DMS114 treated with DMSO at 0.1 percent for 48 hours (cell line): Measurements from ENCODE around the gene POP7.

Experiments
- DNase-seq: peaks from one replicate; lab custom pipeline; 2025; ENCODE audit not compliant: unreplicated experiment; lab: John Stamatoyannopoulos, UW

Gene POP7

DNA sequence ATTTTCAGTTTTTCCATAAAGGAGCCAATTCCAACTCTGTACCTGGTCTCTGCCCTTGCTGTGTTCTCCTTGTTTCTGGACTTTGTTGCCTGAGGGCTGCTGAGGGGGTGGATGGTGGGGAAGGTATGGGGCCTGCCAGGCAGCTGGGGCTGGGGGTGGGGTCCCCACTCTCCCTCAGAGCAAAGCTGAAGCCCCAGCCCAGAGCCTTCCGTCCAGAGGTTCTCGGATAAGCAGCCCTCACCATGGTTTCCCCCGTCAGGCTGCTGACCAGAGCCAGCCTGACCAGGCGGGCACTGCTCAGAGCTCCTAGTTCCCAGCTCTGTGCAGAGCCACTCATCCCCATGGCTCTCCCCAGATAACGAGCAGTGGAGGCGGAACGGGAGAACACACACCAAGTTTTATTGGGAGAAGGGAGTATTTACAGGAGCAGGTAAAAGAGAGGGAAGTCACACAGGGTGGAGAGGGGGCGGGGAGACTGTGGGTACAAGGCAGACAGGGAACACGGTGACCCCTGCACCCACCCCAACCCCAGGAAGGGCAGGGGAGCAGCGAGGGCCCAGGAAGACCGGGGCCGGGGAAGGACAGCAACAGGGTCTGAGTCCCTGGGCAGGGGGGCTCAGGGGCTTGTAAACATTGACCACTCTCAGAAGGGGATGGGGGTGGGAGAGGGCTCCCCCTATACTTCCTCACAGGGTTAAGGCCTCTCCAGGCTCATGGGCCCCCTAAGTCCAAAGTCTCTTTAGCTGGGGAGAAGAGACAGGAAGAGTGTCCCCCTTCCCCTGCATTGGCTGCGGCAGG is 26.6 kb upstream of the POP7 start:
- DNase-seq: no peak

DNA sequence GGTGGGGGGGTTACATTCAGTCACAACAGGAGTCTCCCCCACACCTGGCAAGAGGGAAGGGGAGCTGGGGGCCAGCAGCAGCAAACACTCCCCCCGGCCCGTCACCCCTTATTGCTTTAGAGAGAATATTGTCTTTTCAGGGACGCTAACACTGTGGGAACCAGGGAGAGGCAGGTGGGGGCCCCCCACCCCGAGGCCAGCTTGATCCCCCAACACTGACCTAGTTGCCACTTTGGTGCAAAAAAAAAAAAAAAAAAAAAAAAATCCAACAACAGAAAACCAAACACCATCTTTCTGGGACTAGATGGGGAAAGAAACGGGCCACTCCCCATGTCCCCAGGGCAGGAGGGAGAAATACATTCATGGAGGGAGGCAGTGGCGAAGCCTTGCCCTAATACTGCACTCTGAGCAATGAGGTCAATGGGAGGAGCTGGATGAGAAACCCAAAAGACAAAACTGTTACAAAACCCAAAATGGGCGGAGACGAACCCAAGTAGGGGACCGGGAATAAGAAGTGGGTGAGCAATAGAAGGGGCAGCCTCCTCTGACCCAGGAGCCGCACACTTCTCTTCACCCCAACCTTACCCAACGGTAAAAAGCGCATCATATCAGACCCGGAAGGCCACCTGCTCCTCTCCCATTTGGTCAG is 25.9 kb upstream of the POP7 start:
- DNase-seq: no peak

DNA sequence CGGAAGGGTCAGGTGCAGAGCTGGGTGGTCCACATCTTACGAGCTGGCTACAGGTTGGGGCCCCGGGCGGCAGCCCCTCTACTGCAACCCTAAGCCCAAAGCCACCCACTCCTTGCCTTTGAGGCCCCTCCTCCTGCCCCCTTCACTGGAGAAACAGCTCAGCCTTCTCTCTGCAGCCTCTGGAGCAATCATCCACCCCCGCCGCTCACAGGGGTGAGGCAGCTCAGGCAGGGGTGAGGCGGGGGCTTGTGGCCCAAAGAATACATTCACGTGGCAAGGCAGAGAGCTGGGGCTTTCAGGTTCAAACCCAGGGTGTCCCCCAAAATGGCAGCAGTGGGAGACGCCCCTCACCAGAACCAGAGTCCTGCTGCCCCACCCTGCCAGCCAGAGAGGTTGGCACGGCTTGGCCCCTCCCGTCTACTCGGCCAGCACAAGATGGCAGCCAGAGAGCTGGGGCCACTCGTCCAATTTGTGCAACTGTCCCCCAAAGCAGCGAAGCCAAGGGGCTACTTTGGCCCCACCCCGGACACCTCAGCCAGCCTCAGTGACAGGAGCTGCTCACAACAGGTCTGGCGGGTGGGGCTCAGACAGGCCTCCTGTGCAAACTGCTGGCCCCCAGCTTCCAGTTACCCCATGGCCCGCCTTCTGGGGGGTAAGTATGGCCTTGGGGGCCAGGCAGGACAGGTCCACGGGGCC is 25.2 kb upstream of the POP7 start:
- no peak for DNase-seq

DNA sequence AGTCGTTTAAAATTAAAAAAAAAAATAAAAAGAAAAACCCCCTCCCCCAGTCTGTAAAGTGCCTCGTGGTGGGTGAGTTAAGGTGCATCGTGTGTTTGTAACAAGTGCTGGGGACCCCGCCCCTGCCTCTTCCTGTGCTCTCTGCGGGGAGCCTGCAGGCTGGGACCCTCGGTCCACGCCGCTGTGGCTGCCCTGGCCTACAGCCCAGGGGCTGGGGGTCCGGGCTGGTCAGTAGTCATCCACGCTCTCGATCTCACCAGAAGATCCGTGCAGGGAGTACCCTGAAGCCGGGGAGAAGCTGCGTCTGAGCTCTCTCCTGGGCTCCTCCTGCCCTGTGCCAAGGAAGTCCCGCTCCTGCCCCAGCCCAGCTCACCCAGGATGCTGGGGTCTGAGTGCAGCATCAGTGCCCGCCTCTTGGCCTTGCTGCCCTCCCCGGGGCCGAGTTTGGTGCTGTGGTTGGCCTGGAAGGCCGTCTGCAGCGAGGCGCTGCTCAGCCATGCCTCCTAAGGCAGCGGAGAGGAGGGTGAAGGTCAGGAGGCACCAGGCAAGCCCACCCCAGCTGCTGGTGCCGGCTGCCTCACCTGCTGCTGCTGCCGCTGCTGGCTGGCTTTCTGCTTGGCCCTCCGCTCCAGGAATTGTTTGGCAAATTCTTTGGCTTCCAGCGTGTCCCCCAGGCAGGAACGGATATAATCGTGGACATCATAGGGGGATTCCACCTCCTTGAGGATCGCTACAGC is 24.3 kb upstream of the POP7 start:
- no peak for DNase-seq

DNA sequence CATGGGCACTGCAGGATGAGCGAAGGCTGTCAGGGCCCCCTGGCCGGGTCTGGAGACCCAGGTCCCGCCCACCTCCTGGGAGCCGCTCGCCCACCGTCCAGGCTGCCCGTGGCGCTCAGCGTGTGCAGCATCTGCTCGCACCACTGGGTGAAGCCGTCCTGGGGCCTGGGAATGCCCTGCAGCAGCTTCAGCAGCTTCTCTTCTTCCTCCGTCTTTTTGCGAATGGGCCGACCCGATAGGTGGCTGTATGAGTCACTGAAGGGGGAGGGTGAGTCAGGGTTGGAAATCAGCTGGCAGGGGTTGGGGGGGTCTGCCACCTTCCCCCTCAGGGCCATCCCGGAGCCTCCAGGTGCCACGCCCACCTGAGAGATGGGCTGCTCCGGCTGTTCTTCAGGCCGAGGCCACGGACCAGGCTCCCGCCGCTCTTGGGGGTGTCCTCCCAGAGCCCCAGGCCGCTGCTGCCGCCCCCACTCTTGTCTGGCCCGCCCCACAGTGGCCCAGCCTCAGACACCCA is 23.6 kb upstream of the POP7 start:
- no peak for DNase-seq

DNA sequence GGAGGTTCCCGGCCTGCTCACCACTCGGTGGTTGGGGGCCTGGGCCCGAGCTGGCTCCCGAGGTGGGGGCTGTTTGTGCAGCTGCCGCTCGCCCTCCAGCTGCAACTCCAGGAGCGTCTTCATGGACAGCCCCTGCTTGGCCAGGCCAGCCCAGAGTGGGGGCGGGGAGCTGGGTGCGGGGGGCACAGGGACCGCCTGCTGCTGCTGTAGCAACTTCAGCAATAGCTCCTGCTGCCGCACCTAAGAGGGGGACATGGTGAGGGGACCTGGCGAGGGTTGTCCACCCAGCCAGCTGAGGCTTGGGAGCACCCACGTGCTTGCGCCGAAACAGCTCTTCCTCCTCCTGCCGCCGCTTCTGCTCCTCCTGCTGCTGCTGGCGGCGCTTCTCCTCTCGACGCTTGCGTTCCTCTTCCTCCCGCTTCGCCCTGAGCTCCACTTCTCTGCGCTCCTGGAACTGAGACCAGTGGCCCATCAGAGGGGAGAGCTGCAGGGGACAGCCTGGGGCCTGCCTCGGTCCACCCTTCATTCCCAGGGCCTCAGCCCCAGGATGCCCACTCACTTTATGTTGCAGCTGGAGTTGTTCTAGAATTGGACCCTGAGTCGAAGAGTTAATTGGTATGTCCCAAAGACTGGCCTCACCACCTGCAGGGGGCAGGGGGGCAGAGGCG is 22.8 kb upstream of the POP7 start:
- DNase-seq: no peak

DNA sequence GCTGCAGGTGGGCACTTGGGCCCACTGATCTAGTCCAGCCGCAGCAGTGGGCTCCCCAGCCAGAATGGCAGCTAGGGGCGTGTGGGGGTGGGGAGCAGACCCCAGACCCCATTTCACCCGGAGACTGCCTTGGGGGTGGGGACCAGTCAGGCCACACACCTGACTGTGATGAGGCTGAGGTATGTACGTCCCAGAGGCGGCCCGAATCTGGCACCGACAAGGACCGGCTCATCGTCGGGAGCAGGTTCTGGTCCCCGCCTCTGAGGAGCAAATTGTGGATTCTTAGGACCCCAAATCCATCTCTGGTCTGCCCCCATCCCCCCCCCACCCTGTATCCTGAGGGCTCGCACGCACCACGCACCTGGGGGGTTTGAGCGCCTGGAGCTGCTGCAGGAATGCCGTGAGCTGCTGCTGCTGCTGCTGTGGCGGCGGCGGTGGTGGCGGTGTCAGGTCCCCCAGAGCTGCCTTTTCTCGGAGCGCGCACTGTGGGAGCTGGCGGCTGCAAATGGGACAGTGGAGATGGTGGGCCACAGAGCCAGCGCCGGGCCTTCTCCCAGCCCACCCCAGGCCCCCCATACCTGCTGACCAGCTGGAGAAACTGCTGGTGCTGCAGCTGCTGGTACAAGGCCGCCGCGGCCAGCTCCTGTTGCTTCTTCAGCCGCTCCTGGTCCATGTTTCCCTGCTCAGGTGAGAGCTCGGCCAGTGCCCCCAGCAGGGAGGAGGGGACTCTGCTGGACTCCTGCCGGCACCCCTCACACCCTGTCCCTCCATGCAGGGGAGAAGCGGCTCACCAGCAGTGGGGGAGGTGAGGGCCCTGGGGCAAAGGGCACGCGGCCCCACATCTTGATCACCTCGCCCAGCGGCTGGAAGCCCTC is 22.0 kb upstream of the POP7 start:
- DNase-seq: no peak

DNA sequence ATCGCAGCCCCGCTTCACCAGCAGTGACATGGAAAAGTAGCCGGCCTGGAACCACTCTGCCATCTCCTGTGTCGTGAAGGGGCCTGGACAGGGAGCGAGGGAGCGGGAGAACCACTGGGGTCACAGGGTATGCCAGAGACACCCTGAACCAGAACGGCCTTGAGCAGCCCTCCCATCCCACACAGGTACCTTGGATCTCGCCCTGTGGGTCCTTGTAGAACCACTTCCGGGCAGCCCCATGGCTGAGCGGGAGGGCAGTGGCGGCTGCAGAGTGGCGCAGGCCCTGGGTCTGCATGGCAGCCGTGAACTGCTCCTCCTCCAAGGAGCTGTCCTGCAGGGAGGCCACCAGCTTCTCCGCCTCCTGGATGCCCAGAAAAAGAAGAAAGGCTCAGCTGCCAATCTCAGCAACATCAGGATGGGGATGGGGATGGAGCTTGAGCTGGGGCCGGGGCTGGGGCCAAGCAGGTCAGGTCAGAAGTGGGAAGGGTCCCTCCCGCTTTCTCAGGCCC is 21.3 kb upstream of the POP7 start:
- no peak for DNase-seq

DNA sequence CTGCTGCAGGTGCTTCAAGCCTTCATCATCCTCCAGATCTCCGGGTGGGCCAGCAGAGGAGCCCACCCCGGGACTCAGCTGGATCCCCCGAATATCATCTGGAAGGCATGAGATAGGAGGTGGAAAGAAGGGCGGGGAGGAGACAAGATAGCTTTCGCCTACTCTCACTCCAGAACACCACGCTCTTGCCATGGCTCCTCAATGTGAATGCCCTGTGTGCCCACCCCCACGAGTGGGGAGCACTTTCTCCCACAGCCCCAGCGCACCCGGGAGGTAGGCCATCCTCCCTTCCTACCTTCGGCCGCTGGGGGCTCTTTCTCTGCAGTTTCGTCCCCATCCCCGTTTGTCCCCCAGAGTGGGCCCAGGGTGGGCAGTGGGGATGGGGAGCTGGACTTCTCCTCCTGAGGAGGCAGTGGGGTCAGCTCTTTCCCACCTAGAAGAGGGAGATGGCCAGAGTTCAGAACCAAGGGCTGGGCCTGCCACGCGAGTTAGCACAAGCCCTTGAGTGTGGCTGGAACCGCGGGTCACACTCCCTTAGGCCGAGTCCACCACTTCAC is 20.8 kb upstream of the POP7 start:
- no peak for DNase-seq

DNA sequence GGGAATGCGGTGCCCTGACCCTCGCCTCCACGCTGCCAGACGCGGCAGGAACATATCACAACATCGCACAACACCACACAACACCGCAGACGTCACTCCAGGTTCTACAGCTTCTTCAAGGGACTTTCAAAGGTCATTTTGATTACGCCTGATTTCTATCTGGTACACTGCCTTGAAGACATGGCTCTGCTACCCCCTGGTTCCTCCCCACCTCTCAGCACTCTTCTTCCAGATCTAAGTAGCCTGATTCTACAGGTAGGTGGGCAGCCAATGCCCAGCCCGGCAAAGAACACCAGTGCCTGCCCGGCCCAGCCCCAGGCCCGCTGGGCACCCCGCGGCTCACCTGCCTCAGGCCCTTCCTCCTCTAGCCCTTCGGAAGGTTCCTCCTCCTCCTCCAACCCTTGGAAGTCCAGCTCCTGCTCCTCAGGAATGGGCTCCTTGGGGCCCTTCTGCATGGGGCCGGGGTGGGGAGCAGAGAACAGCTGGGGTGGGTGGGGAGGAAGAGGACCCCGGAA is 20.2 kb upstream of the POP7 start:
- DNase-seq: no peak

DNA sequence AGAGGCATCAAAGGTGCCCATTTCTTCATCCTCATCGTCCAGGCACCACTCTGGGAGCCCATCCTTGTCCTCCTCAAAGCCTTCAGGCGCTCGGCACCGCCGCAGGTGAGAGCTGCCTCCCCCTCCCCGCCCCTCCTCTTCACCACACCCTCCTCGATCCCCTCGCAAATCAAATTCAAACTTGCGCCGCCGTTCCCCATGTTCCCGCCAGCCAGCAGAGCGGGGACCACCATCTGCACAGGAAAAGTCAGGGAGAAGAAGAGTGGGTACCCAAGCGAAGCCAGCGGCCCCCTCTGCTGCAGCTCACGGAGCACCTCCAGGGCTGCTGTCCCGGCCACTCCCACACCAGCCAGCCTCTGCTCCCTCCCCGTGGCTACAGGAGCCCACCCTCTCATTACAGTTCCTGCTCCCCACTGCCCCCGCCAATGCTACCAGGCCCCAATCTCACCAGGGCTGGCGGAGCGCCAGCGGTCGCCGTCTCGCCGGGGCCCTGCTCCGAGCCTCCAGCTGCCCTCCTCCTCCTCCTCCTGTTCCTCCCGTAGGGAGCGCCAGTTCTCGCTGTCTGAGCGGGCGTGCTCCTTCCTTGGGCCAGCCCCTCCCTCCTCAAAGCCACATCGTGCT is 19.6 kb upstream of the POP7 start:
- DNase-seq: no peak

DNA sequence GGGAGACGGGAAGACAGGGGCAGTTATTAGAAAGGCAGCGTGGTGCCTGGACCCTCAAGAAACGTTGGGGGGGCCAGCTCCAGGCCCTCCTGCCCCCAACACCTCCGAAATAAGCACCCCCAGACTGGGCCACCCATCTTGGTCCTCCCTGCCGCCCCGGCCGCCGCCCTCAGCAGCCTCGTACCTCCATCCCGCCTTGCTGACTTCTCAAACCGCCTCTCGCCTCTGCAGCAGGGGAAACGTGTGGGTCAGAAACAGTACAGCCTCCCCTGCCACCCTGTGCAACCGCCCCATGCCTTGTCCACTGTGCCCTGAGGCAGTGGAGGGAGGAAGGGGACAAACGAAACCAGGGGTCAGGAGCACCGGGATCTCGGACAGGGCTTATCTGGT is 19.1 kb upstream of the POP7 start:
- no peak for DNase-seq

DNA sequence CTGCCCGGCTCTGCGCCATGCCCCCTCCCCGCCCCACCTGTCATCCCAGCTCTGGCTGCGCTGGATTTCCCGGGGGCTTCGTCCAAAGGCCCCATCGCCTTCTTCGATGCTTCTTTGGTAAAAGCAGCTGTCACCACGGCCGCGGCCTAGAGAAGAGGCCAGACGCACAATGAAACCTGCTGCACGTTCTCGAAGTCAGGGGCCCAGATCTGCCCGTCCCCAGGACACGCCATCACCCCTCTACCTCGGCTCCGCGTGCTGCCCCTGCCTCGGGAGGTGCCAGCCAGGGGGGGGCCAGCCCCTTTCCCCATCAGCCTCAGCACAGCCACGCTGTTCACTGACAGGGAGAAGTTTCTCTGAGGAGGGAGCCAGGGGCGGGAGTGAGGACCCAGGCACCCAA is 18.7 kb upstream of the POP7 start:
- no peak for DNase-seq

DNA sequence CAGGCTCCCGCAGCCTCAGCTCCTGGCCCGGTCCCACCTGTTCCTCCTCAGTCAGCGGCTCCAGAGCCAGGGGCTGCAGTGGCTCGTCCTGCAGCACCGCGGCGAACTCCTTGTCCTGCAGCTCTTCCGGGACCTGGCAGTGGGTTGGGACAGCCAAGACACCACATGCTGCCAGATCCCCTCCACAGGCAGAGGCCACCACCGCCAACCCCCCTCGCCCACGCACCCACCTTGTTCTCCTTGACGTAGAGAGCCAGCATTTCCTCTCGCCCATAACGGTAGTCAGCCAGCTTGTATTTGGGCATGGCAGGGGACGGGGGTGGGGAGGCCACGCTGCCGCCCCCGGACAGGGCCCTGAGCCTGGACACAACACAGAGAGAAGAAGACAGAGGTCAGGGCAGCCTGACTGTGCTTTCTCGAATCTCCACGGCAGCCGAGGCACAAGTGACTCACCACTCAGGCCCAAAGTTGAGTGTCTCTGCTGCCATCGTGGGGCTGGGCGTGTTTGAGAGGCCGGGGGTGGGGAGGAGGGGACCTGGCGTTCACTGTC is 18.1 kb upstream of the POP7 start:
- no peak for DNase-seq

DNA sequence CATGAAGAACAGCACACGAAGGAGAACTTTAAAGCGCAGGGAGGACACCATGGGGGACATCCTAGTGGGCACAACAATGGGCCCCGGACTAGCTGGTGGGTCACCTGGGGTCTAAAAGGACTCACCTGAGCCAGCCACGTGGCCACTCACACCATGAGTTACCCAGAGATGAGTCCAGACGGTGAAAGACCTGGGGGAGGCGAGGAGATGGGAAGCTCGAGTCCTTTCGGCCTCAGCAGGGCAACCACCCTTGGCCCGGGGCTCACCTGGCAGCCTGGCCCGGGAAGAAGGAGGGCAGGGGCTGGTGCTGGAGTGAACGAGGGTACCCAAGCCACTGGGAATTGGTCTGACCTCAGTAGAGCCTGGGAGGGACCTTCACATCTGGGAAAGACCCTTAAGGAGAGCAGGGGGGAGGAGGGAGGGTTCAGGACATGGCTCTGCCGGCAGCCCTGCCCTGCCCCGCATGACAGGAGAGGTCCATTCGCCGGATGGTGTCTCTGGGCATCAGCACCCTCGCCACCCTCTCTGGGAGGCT is 17.5 kb upstream of the POP7 start:
- no peak for DNase-seq

DNA sequence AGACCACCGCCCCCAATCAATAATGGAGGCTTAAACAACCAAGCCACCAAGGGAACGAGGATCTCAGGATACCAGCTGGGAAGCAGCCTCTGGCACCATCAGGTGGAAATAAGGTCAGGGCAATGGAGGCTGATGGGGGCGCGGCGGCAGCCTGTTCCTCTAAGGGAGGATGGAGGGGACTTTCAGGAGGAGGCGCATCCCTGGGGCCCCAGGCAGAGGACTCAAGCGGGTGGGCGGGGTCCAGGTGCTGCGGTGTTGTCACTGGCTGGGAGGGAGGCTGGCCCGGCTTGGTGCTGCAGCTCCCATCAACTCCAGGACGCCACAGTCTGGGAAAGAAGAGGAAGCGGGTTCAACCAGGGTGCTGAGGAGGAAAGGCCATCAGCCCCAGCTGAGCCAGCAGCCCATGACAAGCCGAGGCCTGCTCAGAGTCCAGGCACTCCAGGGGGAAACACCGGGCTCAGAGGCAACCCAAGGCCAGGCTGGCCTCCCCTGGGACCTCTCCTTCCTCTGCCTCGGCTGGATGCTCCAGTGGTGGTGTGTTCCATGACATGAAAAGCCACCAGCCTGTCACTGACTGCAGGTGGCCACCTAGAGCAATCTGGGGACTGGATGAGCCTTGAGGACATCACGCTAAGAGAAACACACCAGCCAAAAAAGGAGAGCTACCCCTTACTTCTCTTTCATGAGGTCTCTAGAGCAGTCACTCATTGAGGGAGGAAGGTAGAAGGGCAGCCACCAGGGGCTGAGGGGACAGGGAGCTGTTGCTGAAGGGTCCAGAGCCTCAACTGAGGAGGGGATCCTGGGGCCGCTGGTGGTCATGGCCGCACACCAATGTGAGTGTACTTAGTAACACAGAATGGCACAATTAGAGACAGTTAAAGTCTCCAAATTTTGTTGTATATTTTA is 16.4 kb upstream of the POP7 start:
- DNase-seq: no peak
